GM12878 (cell line): ENCODE measurements around the gene MRPL32. TPM values are rescaled to one million over a fixed set of nuclear protein-coding genes. Genes with fewer than 3 reads are reported as not detected.

ENCODE experiments used
- ATAC-seq: fragments of 200-7000 bp; cut with Tn5 transposase; 3 replicates; pipeline ENCODE4 v1.9.1; 2020; ENCODE audit warnings: mild to moderate bottlenecking, moderate library complexity
- BruUV-seq: library from RNA; stranded (reverse); fragments of 400-500 nt; replicated peaks from 2 replicates; lab custom pipeline; 2021; lab: Mats Ljungman, UMichigan
- CTCF ChIA-PET: fragments of 300-600 bp; sonication (Branson Sonifier 250); formaldehyde crosslinking; extraction: SDS; loops from one replicate; lab custom pipeline; 2021; ENCODE audit warnings: inconsistent platforms; lab: Yijun Ruan, JAX
- POLR2A ChIA-PET: fragments of 350-600 bp; formaldehyde crosslinking; extraction: SDS; loops from one replicate; lab custom pipeline; 2021; ENCODE audit warnings: inconsistent platforms; lab: Charles Lee
- RAD21 ChIA-PET: fragments of 300-600 bp; sonication (Branson Sonifier 250); formaldehyde crosslinking; loops from one replicate; lab custom pipeline; 2023; ENCODE audit warnings: antibody characterized with exemption; ENCODE audit not compliant: unreplicated experiment; lab: Charles Lee
- SMC1A ChIA-PET: fragments of 300-600 bp; sonication (Branson Sonifier 250); formaldehyde crosslinking; loops from one replicate; lab custom pipeline; 2023; ENCODE audit not compliant: unreplicated experiment, uncharacterized antibody; lab: Charles Lee
- DNase-seq: peaks from one replicate; pipeline ENCODE4 v3.0.0-alpha.2; 2011; ENCODE audit warnings: low read depth, low spot score
- FAIRE-seq: peaks from 3 replicates; lab custom pipeline; 2011; peaks lifted over from hg19 to GRCh38; lab: Jason Lieb, UNC
- H2AFZ ChIP-seq: 2 replicates; pipeline ENCODE4 v1.6.0; 2011; ENCODE audit warnings: low read depth, low read length, control low read depth; ENCODE audit not compliant: control insufficient read depth
- H3K27ac ChIP-seq: 2 replicates; pipeline ENCODE4 v1.5.1; 2011; ENCODE audit warnings: control low read depth; ENCODE audit not compliant: control insufficient read depth, insufficient read depth
- H3K27me3 ChIP-seq, 2 experiments: replicated peaks in 1 of 2; 2 replicates each; pipeline versions ENCODE4 v1.6.0 to v1.6.1; 2011; ENCODE audit warnings: low read length in 1 of 2; ENCODE audit not compliant: control insufficient read depth in 2 of 2, insufficient read depth in 2 of 2
- H3K36me3 ChIP-seq, 2 experiments: 2 replicates each; pipeline ENCODE4 v1.5.1; 2011; ENCODE audit warnings: low read length in 1 of 2; ENCODE audit not compliant: control insufficient read depth in 2 of 2, insufficient read depth in 2 of 2
- H3K4me1 ChIP-seq: 2 replicates; pipeline ENCODE4 v1.6.1; 2011; ENCODE audit warnings: mild to moderate bottlenecking, low read length, moderate library complexity, mixed read lengths; ENCODE audit not compliant: control insufficient read depth, insufficient read depth
- H3K4me2 ChIP-seq: 2 replicates; pipeline ENCODE4 v1.6.0; 2011; ENCODE audit warnings: control low read depth; ENCODE audit not compliant: control insufficient read depth, insufficient read depth
- H3K4me3 ChIP-seq: fragments of 200-600 bp; sonication (generic); 2 replicates; pipeline ENCODE4 v1.5.1; 2016
- H3K79me2 ChIP-seq: 2 replicates; pipeline ENCODE4 v1.6.0; 2011; ENCODE audit warnings: low read length; ENCODE audit not compliant: control insufficient read depth, insufficient read depth
- H3K9ac ChIP-seq: 2 replicates; pipeline ENCODE4 v1.8.0; 2011; ENCODE audit warnings: low read length, control low read depth, mixed read lengths; ENCODE audit not compliant: control insufficient read depth, insufficient read depth
- H3K9me3 ChIP-seq: replicated peaks from 3 replicates; pipeline ENCODE4 v1.5.1; 2011; ENCODE audit warnings: mild to moderate bottlenecking, low read length; ENCODE audit not compliant: control insufficient read depth, insufficient read depth
- H4K20me1 ChIP-seq: 2 replicates; pipeline ENCODE4 v1.6.0; 2011; ENCODE audit not compliant: control insufficient read depth, insufficient read depth
- BCL11A ChIP-seq: IDR thresholded peaks from 2 replicates; pipeline ENCODE4 v1.6.1; 2011; ENCODE audit warnings: low read depth, low read length
- CBX5 ChIP-seq: sonication (generic); IDR thresholded peaks from 2 replicates; pipeline ENCODE4 v1.6.1; 2016; ENCODE audit warnings: low read depth, moderate library complexity, mild to moderate bottlenecking, inconsistent platforms
- CEBPB ChIP-seq, 2 experiments: fragments of 150-350 bp in 1 of 2; IDR thresholded peaks; 2 replicates each; pipeline ENCODE4 v1.6.1; 2012 to 2014; ENCODE audit warnings: low read depth in 2 of 2, low read length in 2 of 2, borderline replicate concordance in 1 of 2, inconsistent platforms in 1 of 2
- LARP7 ChIP-seq: fragments of 450-650 bp; IDR thresholded peaks from 2 replicates; pipeline ENCODE4 v1.6.1; 2017; ENCODE audit warnings: mild to moderate bottlenecking
- MXI1 ChIP-seq: fragments of 150-350 bp; IDR thresholded peaks from 2 replicates; pipeline ENCODE4 v1.6.1; 2011; ENCODE audit warnings: low read depth, mild to moderate bottlenecking, inconsistent platforms, low read length, improper control_type of control experiment
- MYB ChIP-seq: fragments of 150-350 bp; IDR thresholded peaks from 2 replicates; pipeline ENCODE4 v1.6.1; 2014; ENCODE audit warnings: mild to moderate bottlenecking, low read depth, low read length, borderline replicate concordance
- POLR2AphosphoS5 ChIP-seq: IDR thresholded peaks from 2 replicates; pipeline ENCODE4 v1.6.1; 2011; ENCODE audit warnings: mild to moderate bottlenecking, low read length, inconsistent platforms
- RELA ChIP-seq: fragments of 450-650 bp; IDR thresholded peaks from 2 replicates; pipeline ENCODE4 v1.8.0; 2014; ENCODE audit warnings: borderline replicate concordance; ENCODE audit not compliant: partially characterized antibody
- SP1 ChIP-seq: IDR thresholded peaks from one replicate; pipeline ENCODE4 v1.6.1; 2011; ENCODE audit warnings: low read depth, low read length
- SREBF1 ChIP-seq: IDR thresholded peaks from 2 replicates; pipeline ENCODE4 v1.6.1; 2012; ENCODE audit warnings: mild to moderate bottlenecking, low read length
- SREBF2 ChIP-seq: IDR thresholded peaks from 2 replicates; pipeline ENCODE4 v1.6.1; 2012; ENCODE audit warnings: mild to moderate bottlenecking, low read length
- TCF3 ChIP-seq: IDR thresholded peaks from 2 replicates; pipeline ENCODE4 v1.6.1; 2012; ENCODE audit warnings: low read depth, mild to moderate bottlenecking, low read length, borderline replicate concordance; ENCODE audit not compliant: insufficient read depth
- WGBS: methylation state at CpG from one replicate; pipeline ENCODE4 v1.1.6; 2016; ENCODE audit warnings: low lambda C conversion rate; ENCODE audit not compliant: insufficient replicate concordance, insufficient coverage; ENCODE audit errors: missing lambda C conversion rate; 5-methylcytosine and 5-hydroxymethylcytosine counted together
- in situ Hi-C: fragments of 300-500 bp; cut with MboI; formaldehyde crosslinking; loops from 9 replicates; pipeline ENCODE4 v1.14.3; 2018; ENCODE audit warnings: mixed read lengths
- intact Hi-C: fragments of 100-400 bp; cut with micrococcal nuclease; formaldehyde crosslinking; loops from one replicate; pipeline ENCODE4 v1.14.2; 2022; ENCODE audit not compliant: unreplicated experiment
- polyA plus RNA-seq, 11 experiments: library from polyadenylated mRNA; depleted of rRNA in 4 of 11; unstranded in 6 of 11; stranded (reverse) in 5 of 11; fragments of >200 nt; fragmentation: Nextera tagmentation in 4 of 11; fragmentation: Illumina TruSeq in 1 of 11; extraction: Ambion mirVana in 4 of 11; extraction: Trizol in 1 of 11; gene quantifications; 1 replicate in 1 of 11; 2 replicates in 10 of 11; pipeline versions ENCODE4 v1.2.1 to v1.2.3, GENCODE V29; 2011 to 2016; ENCODE audit warnings: inconsistent platforms in 2 of 11, missing spikeins in 2 of 11, low read depth in 1 of 11
- total RNA-seq, 4 experiments: library from RNA; depleted of rRNA in 3 of 4; stranded (reverse); fragments of >200 nt in 3 of 4; fragmentation: Illumina TruSeq in 1 of 4; extraction: Trizol in 1 of 4; gene quantifications; 2 replicates each; pipeline versions ENCODE4 v1.2.1 to v1.2.3, GENCODE V29; 2013 to 2021

MRPL32 gene
- total and polyA plus RNA-seq, 10 of the 15 experiments (the other 5 are each of a cell fraction or from before 2014, with no cell fraction given): 65.3 to 339 (median 112) TPM

DNA sequence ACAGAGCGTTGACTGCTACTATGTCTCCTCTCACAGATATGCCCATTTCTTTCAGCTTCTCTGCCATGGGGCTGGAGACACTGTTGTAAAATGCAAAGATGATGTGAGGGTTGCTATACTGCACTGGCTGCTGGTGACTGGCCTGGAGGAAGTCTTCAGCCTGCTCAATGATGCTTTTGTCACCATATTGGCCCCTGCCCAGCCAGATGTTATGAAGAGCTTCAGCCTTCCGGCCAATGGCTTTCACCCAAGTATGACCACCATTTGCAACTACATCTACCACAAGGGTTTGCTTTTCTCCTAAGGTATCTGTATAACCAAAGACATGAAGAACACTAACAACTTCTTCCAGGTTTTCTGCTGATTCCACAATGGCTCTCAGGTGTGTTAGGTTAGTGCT is 21.9 kb upstream of the MRPL32 start:
- no peak for DNase-seq
- RAD21 ChIA-PET: interaction anchor here (0.7 to 1.2 kb wide), 4 partner anchors 14 to 672 kb away, joined by 3 to 6 read pairs (median 4); partner anchors contain the start of genes MRPL32, PSMA2 and STK17A
- Histone ChIP-seq H2AFZ (no peak overlapping the region), H3K4me1 (peaks cover 15% of the 10 kb centered on the region), H3K36me3 (no peaks in the 10 kb centered on the region; a peak in 1 of 4 replicates), H3K9me3 (no peaks in the 10 kb centered on the region), H3K4me3 (no peak overlapping the region), H3K4me2 (peak overlapping the region; percentile 89), H3K27ac (no peak overlapping the region), H3K9ac (no peak overlapping the region), H4K20me1 (no peaks in the 10 kb centered on the region), H3K79me2 (peaks cover 2% of the 10 kb centered on the region; the same call in 1 of the 2 replicates), H3K27me3 (no peaks in the 10 kb centered on the region)
- POLR2A ChIA-PET: interaction anchor here (0.6 to 0.9 kb wide), 2 partner anchors 22 to 932 kb away, joined by 3 to 4 read pairs; partner anchors contain the start of genes MRPL32 and PSMA2
- no TSS peak for BruUV-seq
- no peak for TF ChIP-seq TCF3
- no peak for TF ChIP-seq BCL11A
- no peak for TF ChIP-seq SREBF1
- TF ChIP-seq SREBF2: no peak
- no peak for TF ChIP-seq SP1
- no peak for TF ChIP-seq RELA
- TF ChIP-seq MYB: no peak
- TF ChIP-seq POLR2AphosphoS5: no peak
- no peak for TF ChIP-seq LARP7
- TF ChIP-seq CBX5: no peak
- no peak for TF ChIP-seq MXI1
- TF ChIP-seq CEBPB (IDR thresholded peaks at IDR 0.05; ENCODE audit: borderline replicate concordance in 1 of 2, low read depth in 2 of 2, low read length in 2 of 2): no peak
- ATAC-seq: no peak
- CTCF ChIA-PET: interaction anchor here (0.6 to 2.2 kb wide), 5 partner anchors 23 to 351 kb away, joined by 3 to 6 read pairs (median 3); no protein-coding TSS in a partner anchor
- intact Hi-C loops: no loop called here
- no peak for FAIRE-seq
- in situ Hi-C loops: no loop called here
- SMC1A ChIA-PET: interaction anchor here (1.3 to 2.5 kb wide), 6 partner anchors 13 to 969 kb away, joined by 3 to 8 read pairs (median 5); partner anchors contain the start of genes MRPL32 and PSMA2
- WGBS: 98% methylated on average over 2 of the region's 2 CpGs
